ENCODE measurements around the gene KRT81.

GRCh38 chr12:52321418-52321817, 30.1 kb upstream of the KRT81 start:
- TF ChIP-seq CTCF (conservative IDR thresholded peaks at IDR 0.05; ENCODE audit: low read length), result no peak
- no peak for TF ChIP-seq EZH2phosphoT487 (IDR thresholded peaks at IDR 0.05; ENCODE audit: borderline replicate concordance)
